Naive thymus-derived CD4-positive, alpha-beta T cell (primary cell): ENCODE data around the gene PCSK2. TPM values are rescaled to one million over a fixed set of nuclear protein-coding genes. Genes with fewer than 3 reads are reported as not detected.
"Not testable (repeated sequence)": the region's sequence is repeated elsewhere in the genome, so short reads cannot be mapped to it uniquely, and the experiment has no call there.

Source experiments
- ATAC-seq: fragments of 150-1000 bp; cut with Tn5 transposase; 2 replicates; pipeline ENCODE4 v1.10.0; 2021; ENCODE audit warnings: mild to moderate bottlenecking, moderate library complexity
- CTCF ChIA-PET: fragments of 350-600 bp; sonication (Branson Sonifier 250); formaldehyde crosslinking; loops from one replicate; lab custom pipeline; 2021; ENCODE audit warnings: antibody characterized with exemption; lab: Charles Lee
- POLR2A ChIA-PET: fragments of 350-600 bp; sonication (Branson Sonifier 250); formaldehyde crosslinking; loops from one replicate; lab custom pipeline; 2021; ENCODE audit warnings: antibody characterized with exemption, inconsistent platforms; lab: Charles Lee
- DNase-seq, 9 donors: peaks; one replicate each; pipeline versions ENCODE4 v3.0.0 to v3.0.0-alpha.2; 2020 to 2022; ENCODE audit warnings: mixed read lengths in 1 of 9
- H3K27ac ChIP-seq: one replicate; pipeline ENCODE4 v1.7.0; 2013; ENCODE audit warnings: mild to moderate bottlenecking, low read depth, low read length, moderate library complexity
- H3K27me3 ChIP-seq, 2 donors: one replicate each; pipeline ENCODE4 v1.7.0; 2013; ENCODE audit warnings: low read length in 2 of 2, mild to moderate bottlenecking in 2 of 2, moderate library complexity in 2 of 2; ENCODE audit not compliant: control insufficient read depth in 2 of 2, insufficient read depth in 2 of 2
- H3K36me3 ChIP-seq, 3 experiments: 1 replicate in 2 of 3; 2 replicates in 1 of 3; pipeline ENCODE4 v1.7.0; 2013; ENCODE audit warnings: low read length in 3 of 3, mild to moderate bottlenecking in 3 of 3, moderate library complexity in 1 of 3; ENCODE audit not compliant: insufficient read depth in 3 of 3, control insufficient read depth in 2 of 3
- H3K4me1 ChIP-seq, 2 donors: one replicate each; pipeline ENCODE4 v1.7.0; 2013; ENCODE audit warnings: low read length in 2 of 2, mild to moderate bottlenecking in 2 of 2, moderate library complexity in 1 of 2; ENCODE audit not compliant: control insufficient read depth in 2 of 2, insufficient read depth in 2 of 2
- H3K4me3 ChIP-seq: 2 replicates; pipeline ENCODE4 v1.7.0; 2013; ENCODE audit warnings: mild to moderate bottlenecking, low read length
- H3K9me3 ChIP-seq, 3 experiments: 1 replicate in 2 of 3; 2 replicates in 1 of 3; pipeline ENCODE4 v1.7.0; 2013; ENCODE audit warnings: low read length in 3 of 3; ENCODE audit not compliant: control insufficient read depth in 2 of 3
- H3K27ac Mint-ChIP-seq, 9 donors: one replicate each; pipeline ENCODE4 v1.8.0; 2020 to 2022; ENCODE audit warnings: mixed read lengths in 9 of 9, mild to moderate bottlenecking in 8 of 9, moderate library complexity in 5 of 9, inconsistent platforms in 2 of 9
- H3K27me3 Mint-ChIP-seq, 5 donors: one replicate each; pipeline ENCODE4 v1.8.0; 2021 to 2022; ENCODE audit warnings: mixed read lengths in 5 of 5, mild to moderate bottlenecking in 1 of 5
- H3K36me3 Mint-ChIP-seq, 5 donors: one replicate each; pipeline ENCODE4 v1.8.0; 2020 to 2022; ENCODE audit warnings: mixed read lengths in 5 of 5, mild to moderate bottlenecking in 3 of 5, inconsistent platforms in 1 of 5
- H3K4me1 Mint-ChIP-seq, 7 donors: one replicate each; pipeline ENCODE4 v1.8.0; 2020 to 2022; ENCODE audit warnings: mixed read lengths in 7 of 7, mild to moderate bottlenecking in 3 of 7, inconsistent platforms in 1 of 7
- H3K4me3 Mint-ChIP-seq, 10 donors: one replicate each; pipeline ENCODE4 v1.8.0; 2020 to 2022; ENCODE audit warnings: mild to moderate bottlenecking in 10 of 10, mixed read lengths in 10 of 10, moderate library complexity in 6 of 10, inconsistent platforms in 2 of 10
- H3K9me3 Mint-ChIP-seq, 11 donors: one replicate each; pipeline ENCODE4 v1.8.0; 2020 to 2022; ENCODE audit warnings: mixed read lengths in 11 of 11, mild to moderate bottlenecking in 4 of 11, inconsistent platforms in 1 of 11, moderate library complexity in 1 of 11
- intact Hi-C, 2 donors: fragments of 100-400 bp; cut with micrococcal nuclease; formaldehyde crosslinking; loops; one replicate each; pipeline ENCODE4 v1.15.1; 2023
- polyA plus RNA-seq, 2 donors: library from polyadenylated mRNA; unstranded; fragments of 300-500 nt; fragmentation: Illumina TruSeq; gene quantifications; one replicate each; pipeline ENCODE4 v1.2.3, GENCODE V29; 2021
- total RNA-seq, 6 experiments: library from RNA in 5 of 6; stranded (reverse) in 5 of 6; gene quantifications; 1 replicate in 5 of 6; 2 replicates in 1 of 6; pipeline ENCODE4 v1.2.3 and lab custom pipeline; 2021 to 2026

PCSK2 gene
- total and polyA plus RNA-seq, 7 experiments from 2014 or later, result not detected

DNA sequence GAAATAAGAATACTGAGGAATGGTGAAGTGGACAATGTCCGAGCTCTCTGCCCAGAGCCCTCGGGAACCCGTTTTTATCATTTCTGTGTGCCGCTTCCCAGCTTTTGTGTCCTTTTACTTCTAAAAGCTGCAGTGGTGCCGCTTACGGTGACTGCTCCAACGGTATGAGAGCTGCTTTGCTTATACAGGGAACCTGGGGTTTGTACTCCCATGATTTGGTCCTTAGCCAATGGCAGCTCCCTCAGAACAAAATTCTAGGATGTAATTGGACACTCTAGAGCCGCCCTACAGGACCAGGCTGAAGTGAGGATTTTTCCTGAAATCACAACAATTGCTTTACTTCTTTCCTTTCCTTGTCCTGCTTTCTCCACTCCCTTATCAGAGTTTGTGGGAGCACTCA is 24.2 kb upstream of the PCSK2 start:
- Histone ChIP-seq H3K27me3 (no peaks in the 10 kb centered on the region), H3K36me3 (no peaks in the 10 kb centered on the region), H3K27ac (no peak overlapping the region), H3K4me3 (no peak overlapping the region), H3K9me3 (no peaks in the 10 kb centered on the region), H3K4me1 (no peaks in the 10 kb centered on the region)
- no peak for ATAC-seq
- peaks cover 0 to 10% (median 5%) of the 10 kb centered on the region in 11 donors for H3K9me3 Mint-ChIP-seq
- H3K27me3 Mint-ChIP-seq, result peaks cover 0 to 25% (median 12%) of the 10 kb centered on the region in 5 donors
- H3K4me1 Mint-ChIP-seq, result no peaks in the 10 kb centered on the region
- H3K27ac Mint-ChIP-seq, result no peak overlapping the region
- ChIA-PET POLR2A (no interaction called here), CTCF (no interaction called here)
- no peak for DNase-seq
- no peak overlapping the region for H3K4me3 Mint-ChIP-seq
- no peaks in the 10 kb centered on the region for H3K36me3 Mint-ChIP-seq
- intact Hi-C loops, result no loop called here

- H3K9me3 Mint-ChIP-seq, result peaks cover 0 to 8% (median 2%) of the 10 kb centered on the region in 11 donors
- H3K36me3 Mint-ChIP-seq, result no peaks in the 10 kb centered on the region
- H3K9me3 ChIP-seq, result no peaks in the 10 kb centered on the region
- ChIA-PET CTCF (no interaction called here), POLR2A (no interaction called here)
- H3K27ac ChIP-seq, result no peak overlapping the region
- intact Hi-C loops, result no loop called here
- H3K4me1 Mint-ChIP-seq, result no peaks in the 10 kb centered on the region
- ATAC-seq, result no peak
- H3K27me3 ChIP-seq, result no peaks in the 10 kb centered on the region
- no peaks in the 10 kb centered on the region for H3K4me1 ChIP-seq
- H3K4me3 Mint-ChIP-seq, result no peak overlapping the region
- H3K36me3 ChIP-seq, result no peaks in the 10 kb centered on the region
- no peak overlapping the region for H3K4me3 ChIP-seq
- H3K27me3 Mint-ChIP-seq, result peaks cover 0 to 32% (median 12%) of the 10 kb centered on the region in 5 donors
- no peak for DNase-seq
- H3K27ac Mint-ChIP-seq, result no peak overlapping the region
These were observed 21.6 kb upstream of the PCSK2 start for GRCh38 chr20:17205084-17205813.

- ATAC-seq (no peak), DNase-seq (no peak)
- POLR2A ChIA-PET, result no interaction called here
- H3K9me3 ChIP-seq, result no peaks in the 10 kb centered on the region
- H3K27me3 ChIP-seq, result no peaks in the 10 kb centered on the region
- intact Hi-C loops, result no loop called here
- no peaks in the 10 kb centered on the region for H3K4me1 Mint-ChIP-seq
- CTCF ChIA-PET, result no interaction called here
- no peaks in the 10 kb centered on the region for H3K36me3 Mint-ChIP-seq
- no peak overlapping the region for H3K27ac ChIP-seq
- H3K9me3 Mint-ChIP-seq, result peaks cover 0 to 9% (median 1%) of the 10 kb centered on the region in 11 donors
- H3K27me3 Mint-ChIP-seq, result peaks cover 0 to 11% (median 0%) of the 10 kb centered on the region in 5 donors
- no peak overlapping the region for H3K27ac Mint-ChIP-seq
- H3K36me3 ChIP-seq, result no peaks in the 10 kb centered on the region
- H3K4me1 ChIP-seq, result no peaks in the 10 kb centered on the region
- H3K4me3 ChIP-seq, result no peak overlapping the region
- no peak overlapping the region for H3K4me3 Mint-ChIP-seq
These were observed 16.5 kb upstream of the PCSK2 start for GRCh38 chr20:17210387-17210786.

DNA sequence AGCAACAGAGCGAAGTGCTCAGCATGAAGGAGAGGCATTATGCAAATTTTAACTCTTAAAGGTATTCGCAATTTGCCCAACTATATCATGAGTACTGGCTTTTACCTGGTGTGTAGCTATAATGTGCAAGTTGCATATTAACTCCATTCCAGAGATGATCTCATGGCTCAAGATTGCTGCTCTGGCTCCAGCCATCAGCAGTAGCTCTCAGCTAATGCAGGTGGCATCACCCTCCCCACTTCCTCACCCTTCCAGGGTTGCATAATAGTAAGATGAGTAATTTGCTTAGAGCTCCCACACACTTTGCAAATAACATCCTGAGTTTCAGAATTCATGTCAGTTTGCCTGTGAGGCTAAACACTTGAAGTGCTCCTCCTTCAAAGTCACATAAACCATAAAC is 15.9 kb upstream of the PCSK2 start:
- Mint-ChIP-seq H3K4me1 (no peaks in the 10 kb centered on the region), H3K9me3 (peaks cover 0 to 11% (median 2%) of the 10 kb centered on the region in 11 donors), H3K4me3 (no peak overlapping the region), H3K36me3 (no peaks in the 10 kb centered on the region), H3K27ac (no peak overlapping the region), H3K27me3 (peaks cover 0 to 10% (median 0%) of the 10 kb centered on the region in 5 donors)
- H3K27me3 ChIP-seq, result no peaks in the 10 kb centered on the region
- ATAC-seq (no peak), DNase-seq (no peak)
- H3K36me3 ChIP-seq, result no peaks in the 10 kb centered on the region
- H3K9me3 ChIP-seq, result no peaks in the 10 kb centered on the region
- intact Hi-C loops, result no loop called here
- ChIA-PET POLR2A (no interaction called here), CTCF (no interaction called here)
- H3K27ac ChIP-seq, result no peak overlapping the region
- no peaks in the 10 kb centered on the region for H3K4me1 ChIP-seq
- H3K4me3 ChIP-seq, result no peak overlapping the region

DNA sequence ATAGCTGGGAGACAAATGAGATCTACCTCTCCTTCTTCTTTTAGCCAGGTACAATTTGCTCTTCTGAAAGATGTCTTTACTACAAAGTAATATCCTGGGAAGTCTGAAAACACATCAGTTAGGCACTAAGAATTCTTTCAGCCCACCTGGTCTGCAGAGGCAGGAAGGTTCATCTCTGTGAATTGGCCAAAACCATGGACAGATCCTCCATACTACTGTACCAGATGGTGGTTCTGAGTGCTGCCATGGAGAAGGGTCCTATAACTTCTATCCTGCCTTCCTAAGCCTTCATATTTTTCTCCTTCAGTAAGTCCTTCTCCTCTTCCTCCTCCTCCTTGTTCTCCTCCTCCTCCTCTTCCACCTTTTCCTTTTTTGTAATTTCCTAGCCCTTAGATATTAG is 11.7 kb upstream of the PCSK2 start:
- Histone ChIP-seq H3K27ac (no peak overlapping the region), H3K9me3 (no peaks in the 10 kb centered on the region), H3K36me3 (no peaks in the 10 kb centered on the region), H3K27me3 (no peaks in the 10 kb centered on the region), H3K4me3 (no peak overlapping the region), H3K4me1 (no peaks in the 10 kb centered on the region)
- no peaks in the 10 kb centered on the region for H3K4me1 Mint-ChIP-seq
- CTCF ChIA-PET, result no interaction called here
- DNase-seq, result no peak
- no peak for ATAC-seq
- intact Hi-C loops, result no loop called here
- H3K9me3 Mint-ChIP-seq, result peaks cover 0 to 11% (median 2%) of the 10 kb centered on the region in 11 donors
- POLR2A ChIA-PET, result no interaction called here
- H3K36me3 Mint-ChIP-seq, result no peaks in the 10 kb centered on the region
- H3K27me3 Mint-ChIP-seq, result peaks cover 0 to 3% (median 0%) of the 10 kb centered on the region in 5 donors
- H3K4me3 Mint-ChIP-seq, result no peak overlapping the region
- no peak overlapping the region for H3K27ac Mint-ChIP-seq

GRCh38 chr20:17219856-17220255 is 7.0 kb upstream of the PCSK2 start:
- H3K27me3 Mint-ChIP-seq, result peaks cover 6 to 27% (median 16%) of the 10 kb centered on the region in 5 donors
- POLR2A ChIA-PET, H3K4me3 Mint-ChIP-seq, CTCF ChIA-PET, ATAC-seq, DNase-seq, H3K4me1 Mint-ChIP-seq, H3K27ac ChIP-seq, H3K4me3 ChIP-seq, H3K27ac Mint-ChIP-seq, H3K27me3 ChIP-seq, H3K4me1 ChIP-seq, H3K36me3 Mint-ChIP-seq, H3K36me3 ChIP-seq, H3K9me3 ChIP-seq, intact Hi-C loops: not testable (repeated sequence)
- H3K9me3 Mint-ChIP-seq, result peaks cover 0 to 11% (median 3%) of the 10 kb centered on the region in 11 donors

DNA sequence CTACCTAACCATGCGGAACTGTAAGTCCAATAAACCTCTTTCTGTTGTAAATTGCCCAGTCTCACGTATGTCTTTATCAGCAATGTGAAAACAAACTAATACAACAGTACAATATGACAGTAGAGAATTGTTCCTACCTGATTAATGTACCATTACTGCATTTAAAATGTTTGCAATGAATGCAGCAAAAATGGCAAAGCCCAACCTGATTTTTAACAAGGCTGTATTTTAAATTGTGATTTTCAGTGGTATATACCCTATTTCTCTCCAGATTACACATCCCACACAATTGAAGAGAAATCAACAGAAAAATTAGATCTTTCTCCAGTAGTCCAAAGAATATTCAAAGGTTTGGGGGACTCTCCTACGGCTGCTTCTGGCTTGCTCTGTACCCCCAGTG is 3.3 kb upstream of the PCSK2 start:
- Mint-ChIP-seq H3K4me1 (peaks cover 0 to 11% (median 5%) of the 10 kb centered on the region in 7 donors), H3K27me3 (peaks cover 41 to 59% (median 52%) of the 10 kb centered on the region in 5 donors), H3K4me3 (no peak overlapping the region), H3K27ac (no peak overlapping the region), H3K36me3 (peaks cover 0 to 15% (median 1%) of the 10 kb centered on the region in 5 donors), H3K9me3 (peaks cover 0 to 15% (median 5%) of the 10 kb centered on the region in 11 donors)
- CTCF ChIA-PET, result interaction anchor here (0.8 kb wide), 1 partner anchor 11 kb away, joined by 3 read pairs; no protein-coding TSS in a partner anchor
- Histone ChIP-seq H3K4me1 (no peaks in the 10 kb centered on the region), H3K36me3 (no peaks in the 10 kb centered on the region), H3K9me3 (no peaks in the 10 kb centered on the region), H3K27me3 (no peaks in the 10 kb centered on the region), H3K4me3 (no peak overlapping the region), H3K27ac (no peak overlapping the region)
- intact Hi-C loops, result no loop called here
- POLR2A ChIA-PET, result no interaction called here
- DNase-seq (no peak), ATAC-seq (no peak)
